RWPE2 (cell line): Measurements from ENCODE around the gene WNT9B.

Source experiments
- ATAC-seq: fragments of 200-7000 bp; cut with Tn5 transposase; 3 replicates; pipeline ENCODE4 v1.9.1; 2021; ENCODE audit warnings: low read depth
- DNase-seq: peaks from one replicate; pipeline ENCODE4 v3.0.0-alpha.2; 2020; ENCODE audit warnings: low spot score
- H3K27ac ChIP-seq: fragments of 450-650 bp; 2 replicates; pipeline ENCODE4 v1.5.1; 2017; ENCODE audit warnings: mild to moderate bottlenecking; ENCODE audit not compliant: poor library complexity, severe bottlenecking
- H3K27me3 ChIP-seq: fragments of 250-450 bp; sonication (Bioruptor Pico); 2 replicates; pipeline ENCODE4 v1.5.1; 2021; ENCODE audit warnings: mild to moderate bottlenecking, moderate library complexity; ENCODE audit not compliant: insufficient read depth, poor library complexity, severe bottlenecking
- H3K36me3 ChIP-seq: fragments of 250-450 bp; sonication (Bioruptor Pico); 2 replicates; pipeline ENCODE4 v1.5.1; 2020; ENCODE audit warnings: low read depth, mild to moderate bottlenecking, moderate library complexity
- H3K4me1 ChIP-seq: fragments of 250-450 bp; sonication (Bioruptor Pico); 2 replicates; pipeline ENCODE4 v1.5.1; 2021; ENCODE audit warnings: mild to moderate bottlenecking, moderate library complexity; ENCODE audit not compliant: insufficient read depth, poor library complexity, severe bottlenecking
- H3K4me3 ChIP-seq: fragments of 250-450 bp; sonication (Bioruptor Pico); 2 replicates; pipeline ENCODE4 v1.5.1; 2021; ENCODE audit warnings: mild to moderate bottlenecking, moderate library complexity; ENCODE audit not compliant: severe bottlenecking
- H3K9me3 ChIP-seq: fragments of 250-450 bp; sonication (Bioruptor Pico); 2 replicates; pipeline ENCODE4 v1.5.1; 2021; ENCODE audit warnings: mild to moderate bottlenecking, moderate library complexity; ENCODE audit not compliant: severe bottlenecking
- TF ChIP-seq, protein P1 (sequence below): fragments of 450-650 bp; IDR thresholded peaks from one replicate; pipeline ENCODE4 v1.5.1; 2017; ENCODE audit warnings: mild to moderate bottlenecking, moderate library complexity; ENCODE audit not compliant: poor library complexity, severe bottlenecking

The WNT9B gene

DNA sequence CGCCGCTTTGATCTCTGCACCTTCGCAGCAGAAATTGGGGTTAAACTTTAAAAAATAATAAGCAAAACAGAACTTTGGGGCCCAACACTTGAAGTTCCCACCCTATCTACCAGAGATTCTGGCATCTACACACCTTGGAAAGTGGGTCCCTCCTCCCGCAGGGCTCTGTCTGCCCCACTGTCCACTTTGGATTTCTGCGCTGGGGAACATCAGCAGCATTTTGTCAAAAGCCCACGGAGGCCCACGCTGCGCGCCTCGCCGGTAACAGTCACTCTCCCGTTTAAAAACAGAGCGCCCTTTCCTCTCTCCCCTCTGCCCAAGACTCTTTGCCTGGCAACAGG, 725 bp upstream of the WNT9B start:
- no peaks in the 10 kb centered on the region for H3K36me3 ChIP-seq
- H3K4me3 ChIP-seq = no peak overlapping the region
- H3K9me3 ChIP-seq = no peaks in the 10 kb centered on the region
- no peak overlapping the region for H3K27ac ChIP-seq
- no peak for ATAC-seq
- TF ChIP-seq, protein P1, sequence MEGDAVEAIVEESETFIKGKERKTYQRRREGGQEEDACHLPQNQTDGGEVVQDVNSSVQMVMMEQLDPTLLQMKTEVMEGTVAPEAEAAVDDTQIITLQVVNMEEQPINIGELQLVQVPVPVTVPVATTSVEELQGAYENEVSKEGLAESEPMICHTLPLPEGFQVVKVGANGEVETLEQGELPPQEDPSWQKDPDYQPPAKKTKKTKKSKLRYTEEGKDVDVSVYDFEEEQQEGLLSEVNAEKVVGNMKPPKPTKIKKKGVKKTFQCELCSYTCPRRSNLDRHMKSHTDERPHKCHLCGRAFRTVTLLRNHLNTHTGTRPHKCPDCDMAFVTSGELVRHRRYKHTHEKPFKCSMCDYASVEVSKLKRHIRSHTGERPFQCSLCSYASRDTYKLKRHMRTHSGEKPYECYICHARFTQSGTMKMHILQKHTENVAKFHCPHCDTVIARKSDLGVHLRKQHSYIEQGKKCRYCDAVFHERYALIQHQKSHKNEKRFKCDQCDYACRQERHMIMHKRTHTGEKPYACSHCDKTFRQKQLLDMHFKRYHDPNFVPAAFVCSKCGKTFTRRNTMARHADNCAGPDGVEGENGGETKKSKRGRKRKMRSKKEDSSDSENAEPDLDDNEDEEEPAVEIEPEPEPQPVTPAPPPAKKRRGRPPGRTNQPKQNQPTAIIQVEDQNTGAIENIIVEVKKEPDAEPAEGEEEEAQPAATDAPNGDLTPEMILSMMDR = no peak
- no peaks in the 10 kb centered on the region for H3K4me1 ChIP-seq
- DNase-seq = no peak
- H3K27me3 ChIP-seq = peaks cover 30% of the 10 kb centered on the region

GRCh38 chr17:46853896-46854444, 2.6 kb downstream of the WNT9B start:
- Histone ChIP-seq H3K4me1 (no peaks in the 10 kb centered on the region), H3K27me3 (peaks cover 30% of the 10 kb centered on the region), H3K36me3 (no peaks in the 10 kb centered on the region), H3K4me3 (no peak overlapping the region), H3K27ac (no peak overlapping the region), H3K9me3 (no peaks in the 10 kb centered on the region)
- no peak for ATAC-seq
- DNase-seq = no peak
- TF ChIP-seq, protein P1 = no peak

- H3K27ac ChIP-seq = no peak overlapping the region
- H3K27me3 ChIP-seq = peaks cover 30% of the 10 kb centered on the region
- no peak for DNase-seq
- ATAC-seq = no peak
- H3K9me3 ChIP-seq = no peaks in the 10 kb centered on the region
- no peaks in the 10 kb centered on the region for H3K4me1 ChIP-seq
- H3K36me3 ChIP-seq = no peaks in the 10 kb centered on the region
- TF ChIP-seq, protein P1 = no peak
- no peak overlapping the region for H3K4me3 ChIP-seq
These were observed 3.1 kb downstream of the WNT9B start for GRCh38 chr17:46854515-46854914.

GRCh38 chr17:46854948-46855347, 3.6 kb downstream of the WNT9B start:
- no peak for DNase-seq
- H3K4me1 ChIP-seq = no peaks in the 10 kb centered on the region
- H3K27me3 ChIP-seq = peaks cover 28% of the 10 kb centered on the region
- TF ChIP-seq, protein P1 = no peak
- H3K27ac ChIP-seq = no peak overlapping the region
- no peaks in the 10 kb centered on the region for H3K36me3 ChIP-seq
- ATAC-seq = no peak
- H3K9me3 ChIP-seq = no peaks in the 10 kb centered on the region
- H3K4me3 ChIP-seq = no peak overlapping the region

- ATAC-seq = no peak
These were observed 6.2 kb downstream of the WNT9B start for GRCh38 chr17:46857600-46857999.

More at GRCh38 chr17:46857600-46857999, 6.2 kb downstream of the WNT9B start:
- Histone ChIP-seq H3K4me1 (no peaks in the 10 kb centered on the region), H3K4me3 (no peak overlapping the region), H3K27ac (no peak overlapping the region), H3K27me3 (peaks cover 5% of the 10 kb centered on the region), H3K9me3 (no peaks in the 10 kb centered on the region), H3K36me3 (no peaks in the 10 kb centered on the region)
- TF ChIP-seq, protein P1 = no peak
- no peak for DNase-seq
